HUES48 (cell line): ENCODE results near the gene PRRC2A.

Experiments used
- H3K27ac ChIP-seq: one replicate; pipeline ENCODE4 v1.7.0; 2013; ENCODE audit warnings: low read depth, low read length, inconsistent platforms
- H3K27me3 ChIP-seq: 2 replicates; pipeline ENCODE4 v1.6.1; 2013; ENCODE audit warnings: mild to moderate bottlenecking, low read length; ENCODE audit not compliant: control insufficient read depth, insufficient read depth
- H3K36me3 ChIP-seq: 2 replicates; pipeline ENCODE4 v1.6.1; 2013; ENCODE audit warnings: low read length; ENCODE audit not compliant: control insufficient read depth, insufficient read depth
- H3K4me1 ChIP-seq: 2 replicates; pipeline ENCODE4 v1.6.1; 2013; ENCODE audit warnings: mild to moderate bottlenecking, low read length; ENCODE audit not compliant: control insufficient read depth, insufficient read depth
- H3K4me3 ChIP-seq: 2 replicates; pipeline ENCODE4 v1.5.1; 2013; ENCODE audit warnings: mild to moderate bottlenecking, low read depth, low read length
- H3K9ac ChIP-seq: 2 replicates; pipeline ENCODE4 v1.6.1; 2013; ENCODE audit warnings: mild to moderate bottlenecking, low read depth, low read length, moderate library complexity
- H3K9me3 ChIP-seq: 2 replicates; pipeline ENCODE4 v1.6.1; 2013; ENCODE audit warnings: low read length; ENCODE audit not compliant: control insufficient read depth, insufficient read depth

Gene PRRC2A

DNA sequence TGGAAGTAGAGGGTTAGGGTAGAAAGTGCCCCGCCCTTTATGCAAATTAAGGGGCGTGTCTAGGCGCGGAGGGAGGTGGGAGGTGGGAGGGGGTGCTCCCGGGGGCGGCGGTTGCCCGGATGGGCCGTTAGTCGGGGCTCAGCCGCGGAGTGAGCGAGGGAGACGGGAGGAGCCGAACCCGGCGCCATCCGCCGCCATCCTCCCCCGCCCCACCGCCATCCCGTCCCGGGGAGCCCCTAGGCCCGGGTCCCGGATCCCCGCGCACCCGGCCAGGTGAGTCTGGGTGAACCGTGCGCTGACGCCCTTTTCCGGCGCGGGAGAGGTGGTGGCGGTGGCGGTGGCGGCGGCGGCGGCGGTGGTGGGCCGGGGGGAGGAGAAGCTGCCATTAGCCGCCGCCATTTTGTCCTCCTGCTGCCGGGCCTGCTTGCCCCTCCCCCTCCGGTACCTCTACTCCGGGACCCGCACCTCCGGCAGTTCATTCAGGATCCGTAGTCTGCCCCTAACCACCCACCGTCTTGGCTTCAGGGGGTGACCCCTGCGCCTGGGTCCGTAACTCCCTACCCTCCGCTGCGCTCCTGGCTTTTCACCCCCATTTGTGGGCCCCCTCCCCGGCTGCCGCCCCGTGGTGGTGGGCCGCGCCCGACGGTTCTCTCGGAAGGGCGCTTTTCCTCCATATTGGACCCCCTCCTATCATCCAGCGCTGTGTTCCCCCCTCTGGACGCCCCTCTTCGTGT lies at the start of gene PRRC2A:
Gene PRRC2A, plus strand, starts transcription at position 130 of the 734 bp plus-strand sequence. CDS start 2,075 bp downstream, outside the sequence.
- Histone ChIP-seq H3K36me3 (peaks cover 42% of the 10 kb centered on the region), H3K27me3 (no peaks in the 10 kb centered on the region), H3K27ac (peak within 1 kb of the TSS; percentile 99), H3K4me1 (peaks cover 13% of the 10 kb centered on the region), H3K9ac (peak within 1 kb of the TSS; percentile 93), H3K4me3 (peak within 1 kb of the TSS; percentile 84), H3K9me3 (no peaks in the 10 kb centered on the region)

DNA sequence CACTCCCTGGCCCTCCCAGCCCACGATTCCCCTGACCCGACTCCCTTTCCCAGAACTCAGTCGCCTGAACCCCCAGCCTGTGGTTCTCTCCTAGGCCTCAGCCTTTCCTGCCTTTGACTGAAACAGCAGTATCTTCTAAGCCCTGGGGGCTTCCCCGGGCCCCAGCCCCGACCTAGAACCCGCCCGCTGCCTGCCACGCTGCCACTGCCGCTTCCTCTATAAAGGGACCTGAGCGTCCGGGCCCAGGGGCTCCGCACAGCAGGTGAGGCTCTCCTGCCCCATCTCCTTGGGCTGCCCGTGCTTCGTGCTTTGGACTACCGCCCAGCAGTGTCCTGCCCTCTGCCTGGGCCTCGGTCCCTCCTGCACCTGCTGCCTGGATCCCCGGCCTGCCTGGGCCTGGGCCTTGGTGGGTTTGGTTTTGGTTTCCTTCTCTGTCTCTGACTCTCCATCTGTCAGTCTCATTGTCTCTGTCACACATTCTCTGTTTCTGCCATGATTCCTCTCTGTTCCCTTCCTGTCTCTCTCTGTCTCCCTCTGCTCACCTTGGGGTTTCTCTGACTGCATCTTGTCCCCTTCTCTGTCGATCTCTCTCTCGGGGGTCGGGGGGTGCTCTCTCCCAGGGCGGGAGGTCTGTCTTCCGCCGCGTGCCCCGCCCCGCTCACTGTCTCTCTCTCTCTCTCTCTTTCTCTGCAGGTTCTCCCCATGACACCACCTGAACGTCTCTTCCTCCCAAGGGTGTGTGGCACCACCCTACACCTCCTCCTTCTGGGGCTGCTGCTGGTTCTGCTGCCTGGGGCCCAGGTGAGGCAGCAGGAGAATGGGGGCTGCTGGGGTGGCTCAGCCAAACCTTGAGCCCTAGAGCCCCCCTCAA lies 48.2 kb upstream of the PRRC2A start, which contains the start of gene LTA:
Gene LTA, plus strand, starts transcription at position 249 of the 871 bp plus-strand sequence. Its CDS starts 454 bp downstream, at position 703.
- no peaks in the 10 kb centered on the region for H3K36me3 ChIP-seq
- H3K27me3 ChIP-seq = no peaks in the 10 kb centered on the region; the same call in 1 of the 2 replicates
- no peak within 1 kb of the TSS for H3K9ac ChIP-seq
- peaks cover 9% of the 10 kb centered on the region; the same call in 1 of the 2 replicates for H3K4me1 ChIP-seq
- H3K4me3 ChIP-seq = no peak within 1 kb of the TSS
- no peaks in the 10 kb centered on the region for H3K9me3 ChIP-seq
- no peak within 1 kb of the TSS for H3K27ac ChIP-seq

DNA sequence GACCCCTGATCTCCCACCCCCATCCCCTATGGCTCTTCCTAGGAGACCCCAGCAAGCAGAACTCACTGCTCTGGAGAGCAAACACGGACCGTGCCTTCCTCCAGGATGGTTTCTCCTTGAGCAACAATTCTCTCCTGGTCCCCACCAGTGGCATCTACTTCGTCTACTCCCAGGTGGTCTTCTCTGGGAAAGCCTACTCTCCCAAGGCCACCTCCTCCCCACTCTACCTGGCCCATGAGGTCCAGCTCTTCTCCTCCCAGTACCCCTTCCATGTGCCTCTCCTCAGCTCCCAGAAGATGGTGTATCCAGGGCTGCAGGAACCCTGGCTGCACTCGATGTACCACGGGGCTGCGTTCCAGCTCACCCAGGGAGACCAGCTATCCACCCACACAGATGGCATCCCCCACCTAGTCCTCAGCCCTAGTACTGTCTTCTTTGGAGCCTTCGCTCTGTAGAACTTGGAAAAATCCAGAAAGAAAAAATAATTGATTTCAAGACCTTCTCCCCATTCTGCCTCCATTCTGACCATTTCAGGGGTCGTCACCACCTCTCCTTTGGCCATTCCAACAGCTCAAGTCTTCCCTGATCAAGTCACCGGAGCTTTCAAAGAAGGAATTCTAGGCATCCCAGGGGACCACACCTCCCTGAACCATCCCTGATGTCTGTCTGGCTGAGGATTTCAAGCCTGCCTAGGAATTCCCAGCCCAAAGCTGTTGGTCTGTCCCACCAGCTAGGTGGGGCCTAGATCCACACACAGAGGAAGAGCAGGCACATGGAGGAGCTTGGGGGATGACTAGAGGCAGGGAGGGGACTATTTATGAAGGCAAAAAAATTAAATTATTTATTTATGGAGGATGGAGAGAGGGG lies 47.0 kb upstream of the PRRC2A start:
- no peak overlapping the region for H3K27ac ChIP-seq
- no peaks in the 10 kb centered on the region; the same call in 1 of the 2 replicates for H3K4me1 ChIP-seq
- H3K27me3 ChIP-seq = no peaks in the 10 kb centered on the region; the same call in 1 of the 2 replicates
- H3K9ac ChIP-seq = no peak overlapping the region
- no peaks in the 10 kb centered on the region for H3K36me3 ChIP-seq
- H3K4me3 ChIP-seq = no peak overlapping the region
- H3K9me3 ChIP-seq = no peaks in the 10 kb centered on the region

DNA sequence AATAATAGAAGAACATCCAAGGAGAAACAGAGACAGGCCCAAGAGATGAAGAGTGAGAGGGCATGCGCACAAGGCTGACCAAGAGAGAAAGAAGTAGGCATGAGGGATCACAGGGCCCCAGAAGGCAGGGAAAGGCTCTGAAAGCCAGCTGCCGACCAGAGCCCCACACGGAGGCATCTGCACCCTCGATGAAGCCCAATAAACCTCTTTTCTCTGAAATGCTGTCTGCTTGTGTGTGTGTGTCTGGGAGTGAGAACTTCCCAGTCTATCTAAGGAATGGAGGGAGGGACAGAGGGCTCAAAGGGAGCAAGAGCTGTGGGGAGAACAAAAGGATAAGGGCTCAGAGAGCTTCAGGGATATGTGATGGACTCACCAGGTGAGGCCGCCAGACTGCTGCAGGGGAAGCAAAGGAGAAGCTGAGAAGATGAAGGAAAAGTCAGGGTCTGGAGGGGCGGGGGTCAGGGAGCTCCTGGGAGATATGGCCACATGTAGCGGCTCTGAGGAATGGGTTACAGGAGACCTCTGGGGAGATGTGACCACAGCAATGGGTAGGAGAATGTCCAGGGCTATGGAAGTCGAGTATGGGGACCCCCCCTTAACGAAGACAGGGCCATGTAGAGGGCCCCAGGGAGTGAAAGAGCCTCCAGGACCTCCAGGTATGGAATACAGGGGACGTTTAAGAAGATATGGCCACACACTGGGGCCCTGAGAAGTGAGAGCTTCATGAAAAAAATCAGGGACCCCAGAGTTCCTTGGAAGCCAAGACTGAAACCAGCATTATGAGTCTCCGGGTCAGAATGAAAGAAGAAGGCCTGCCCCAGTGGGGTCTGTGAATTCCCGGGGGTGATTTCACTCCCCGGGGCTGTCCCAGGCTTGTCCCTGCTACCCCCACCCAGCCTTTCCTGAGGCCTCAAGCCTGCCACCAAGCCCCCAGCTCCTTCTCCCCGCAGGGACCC lies 46.1 kb upstream of the PRRC2A start:
- H3K4me1 ChIP-seq = no peaks in the 10 kb centered on the region; the same call in 1 of the 2 replicates
- no peak overlapping the region for H3K9ac ChIP-seq
- H3K4me3 ChIP-seq = no peak overlapping the region
- H3K27me3 ChIP-seq = no peaks in the 10 kb centered on the region; the same call in 1 of the 2 replicates
- H3K9me3 ChIP-seq = no peaks in the 10 kb centered on the region
- no peaks in the 10 kb centered on the region for H3K36me3 ChIP-seq
- no peak overlapping the region for H3K27ac ChIP-seq

DNA sequence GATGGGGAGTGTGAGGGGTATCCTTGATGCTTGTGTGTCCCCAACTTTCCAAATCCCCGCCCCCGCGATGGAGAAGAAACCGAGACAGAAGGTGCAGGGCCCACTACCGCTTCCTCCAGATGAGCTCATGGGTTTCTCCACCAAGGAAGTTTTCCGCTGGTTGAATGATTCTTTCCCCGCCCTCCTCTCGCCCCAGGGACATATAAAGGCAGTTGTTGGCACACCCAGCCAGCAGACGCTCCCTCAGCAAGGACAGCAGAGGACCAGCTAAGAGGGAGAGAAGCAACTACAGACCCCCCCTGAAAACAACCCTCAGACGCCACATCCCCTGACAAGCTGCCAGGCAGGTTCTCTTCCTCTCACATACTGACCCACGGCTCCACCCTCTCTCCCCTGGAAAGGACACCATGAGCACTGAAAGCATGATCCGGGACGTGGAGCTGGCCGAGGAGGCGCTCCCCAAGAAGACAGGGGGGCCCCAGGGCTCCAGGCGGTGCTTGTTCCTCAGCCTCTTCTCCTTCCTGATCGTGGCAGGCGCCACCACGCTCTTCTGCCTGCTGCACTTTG lies 45.1 kb upstream of the PRRC2A start, which contains the start of gene TNF:
Gene TNF, plus strand, starts transcription at position 231 of the 567 bp plus-strand sequence. Its CDS starts 177 bp downstream, at position 408.
- Histone ChIP-seq H3K9ac (no peak within 1 kb of the TSS), H3K4me3 (no peak within 1 kb of the TSS), H3K9me3 (no peaks in the 10 kb centered on the region), H3K36me3 (no peaks in the 10 kb centered on the region), H3K4me1 (peaks cover 4% of the 10 kb centered on the region; the same call in 1 of the 2 replicates), H3K27ac (no peak within 1 kb of the TSS), H3K27me3 (peaks cover 10% of the 10 kb centered on the region)

DNA sequence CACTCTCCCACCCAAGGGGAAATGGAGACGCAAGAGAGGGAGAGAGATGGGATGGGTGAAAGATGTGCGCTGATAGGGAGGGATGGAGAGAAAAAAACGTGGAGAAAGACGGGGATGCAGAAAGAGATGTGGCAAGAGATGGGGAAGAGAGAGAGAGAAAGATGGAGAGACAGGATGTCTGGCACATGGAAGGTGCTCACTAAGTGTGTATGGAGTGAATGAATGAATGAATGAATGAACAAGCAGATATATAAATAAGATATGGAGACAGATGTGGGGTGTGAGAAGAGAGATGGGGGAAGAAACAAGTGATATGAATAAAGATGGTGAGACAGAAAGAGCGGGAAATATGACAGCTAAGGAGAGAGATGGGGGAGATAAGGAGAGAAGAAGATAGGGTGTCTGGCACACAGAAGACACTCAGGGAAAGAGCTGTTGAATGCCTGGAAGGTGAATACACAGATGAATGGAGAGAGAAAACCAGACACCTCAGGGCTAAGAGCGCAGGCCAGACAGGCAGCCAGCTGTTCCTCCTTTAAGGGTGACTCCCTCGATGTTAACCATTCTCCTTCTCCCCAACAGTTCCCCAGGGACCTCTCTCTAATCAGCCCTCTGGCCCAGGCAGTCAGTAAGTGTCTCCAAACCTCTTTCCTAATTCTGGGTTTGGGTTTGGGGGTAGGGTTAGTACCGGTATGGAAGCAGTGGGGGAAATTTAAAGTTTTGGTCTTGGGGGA lies 44.4 kb upstream of the PRRC2A start:
- peaks cover 5% of the 10 kb centered on the region; the same call in 1 of the 2 replicates for H3K4me1 ChIP-seq
- no peaks in the 10 kb centered on the region for H3K36me3 ChIP-seq
- peaks cover 12% of the 10 kb centered on the region for H3K27me3 ChIP-seq
- no peaks in the 10 kb centered on the region for H3K9me3 ChIP-seq
- no peak overlapping the region for H3K9ac ChIP-seq
- no peak overlapping the region for H3K27ac ChIP-seq
- H3K4me3 ChIP-seq = no peak overlapping the region

DNA sequence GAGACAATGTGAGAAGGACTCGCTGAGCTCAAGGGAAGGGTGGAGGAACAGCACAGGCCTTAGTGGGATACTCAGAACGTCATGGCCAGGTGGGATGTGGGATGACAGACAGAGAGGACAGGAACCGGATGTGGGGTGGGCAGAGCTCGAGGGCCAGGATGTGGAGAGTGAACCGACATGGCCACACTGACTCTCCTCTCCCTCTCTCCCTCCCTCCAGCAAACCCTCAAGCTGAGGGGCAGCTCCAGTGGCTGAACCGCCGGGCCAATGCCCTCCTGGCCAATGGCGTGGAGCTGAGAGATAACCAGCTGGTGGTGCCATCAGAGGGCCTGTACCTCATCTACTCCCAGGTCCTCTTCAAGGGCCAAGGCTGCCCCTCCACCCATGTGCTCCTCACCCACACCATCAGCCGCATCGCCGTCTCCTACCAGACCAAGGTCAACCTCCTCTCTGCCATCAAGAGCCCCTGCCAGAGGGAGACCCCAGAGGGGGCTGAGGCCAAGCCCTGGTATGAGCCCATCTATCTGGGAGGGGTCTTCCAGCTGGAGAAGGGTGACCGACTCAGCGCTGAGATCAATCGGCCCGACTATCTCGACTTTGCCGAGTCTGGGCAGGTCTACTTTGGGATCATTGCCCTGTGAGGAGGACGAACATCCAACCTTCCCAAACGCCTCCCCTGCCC lies 43.5 kb upstream of the PRRC2A start:
- H3K27ac ChIP-seq = no peak overlapping the region
- no peak overlapping the region for H3K9ac ChIP-seq
- H3K4me3 ChIP-seq = no peak overlapping the region
- peaks cover 20% of the 10 kb centered on the region for H3K27me3 ChIP-seq
- H3K9me3 ChIP-seq = no peaks in the 10 kb centered on the region
- H3K4me1 ChIP-seq = peaks cover 11% of the 10 kb centered on the region
- no peaks in the 10 kb centered on the region for H3K36me3 ChIP-seq

DNA sequence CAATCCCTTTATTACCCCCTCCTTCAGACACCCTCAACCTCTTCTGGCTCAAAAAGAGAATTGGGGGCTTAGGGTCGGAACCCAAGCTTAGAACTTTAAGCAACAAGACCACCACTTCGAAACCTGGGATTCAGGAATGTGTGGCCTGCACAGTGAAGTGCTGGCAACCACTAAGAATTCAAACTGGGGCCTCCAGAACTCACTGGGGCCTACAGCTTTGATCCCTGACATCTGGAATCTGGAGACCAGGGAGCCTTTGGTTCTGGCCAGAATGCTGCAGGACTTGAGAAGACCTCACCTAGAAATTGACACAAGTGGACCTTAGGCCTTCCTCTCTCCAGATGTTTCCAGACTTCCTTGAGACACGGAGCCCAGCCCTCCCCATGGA lies 42.9 kb upstream of the PRRC2A start:
- Histone ChIP-seq H3K9ac (no peak overlapping the region), H3K4me3 (no peak overlapping the region), H3K4me1 (peaks cover 13% of the 10 kb centered on the region), H3K27me3 (peaks cover 23% of the 10 kb centered on the region), H3K9me3 (no peaks in the 10 kb centered on the region), H3K27ac (no peak overlapping the region), H3K36me3 (no peaks in the 10 kb centered on the region)
